ENCODE data around the gene ZNF248.
"Not testable (repeated sequence)": the region's sequence is repeated elsewhere in the genome, so short reads cannot be mapped to it uniquely, and the experiment has no call there.

The ZNF248 gene

GRCh38 chr10:37857287-37858211 is at the start of gene ZNF248:
Gene ZNF248, minus strand, starts transcription at chr10:37857610. Its CDS starts 1,300 bp downstream, at chr10:37856310.
- peak; percentile 79 for DNase-seq

GRCh38 chr10:37906382-37906781 is 49.0 kb upstream of the ZNF248 start:
- no peak for DNase-seq

- no peak for DNase-seq
Observed at GRCh38 chr10:37896436-37896835, 39.0 kb upstream of the ZNF248 start.

- no peak for DNase-seq
Observed at GRCh38 chr10:37895674-37896073, 38.3 kb upstream of the ZNF248 start.

GRCh38 chr10:37885850-37886249 is 28.4 kb upstream of the ZNF248 start:
- no peak for DNase-seq

GRCh38 chr10:37872955-37873354 is 15.5 kb upstream of the ZNF248 start:
- DNase-seq = no peak

- DNase-seq = no peak
Observed at GRCh38 chr10:37872283-37872682, 14.9 kb upstream of the ZNF248 start.

- DNase-seq = no peak
Observed at GRCh38 chr10:37871568-37872251, 14.3 kb upstream of the ZNF248 start.

GRCh38 chr10:37871143-37871542 is 13.7 kb upstream of the ZNF248 start:
- DNase-seq = no peak

- no peak for DNase-seq
Observed at GRCh38 chr10:37868796-37869195, 11.4 kb upstream of the ZNF248 start.

- DNase-seq = no peak
Observed at GRCh38 chr10:37865957-37866803, 8.8 kb upstream of the ZNF248 start.

- DNase-seq = no peak
Observed at GRCh38 chr10:37865264-37865663, 7.9 kb upstream of the ZNF248 start.

- peak; percentile 59 for DNase-seq
Observed at GRCh38 chr10:37860494-37861190, 3.2 kb upstream of the ZNF248 start.

GRCh38 chr10:37859270-37859669 is 1.9 kb upstream of the ZNF248 start:
- not testable (repeated sequence) for DNase-seq

- no peak for DNase-seq
Observed at GRCh38 chr10:37856881-37857286, 526 bp downstream of the ZNF248 start.

- no peak for DNase-seq
Observed at GRCh38 chr10:37855636-37856035, 1.8 kb downstream of the ZNF248 start.

GRCh38 chr10:37854626-37855025 is 2.8 kb downstream of the ZNF248 start:
- no peak for DNase-seq

- DNase-seq = no peak
Observed at GRCh38 chr10:37844644-37845043, 12.8 kb downstream of the ZNF248 start.

- DNase-seq = no peak
Observed at GRCh38 chr10:37839243-37839642, 18.2 kb downstream of the ZNF248 start.

- no peak for DNase-seq
Observed at GRCh38 chr10:37831495-37832333, 25.7 kb downstream of the ZNF248 start.

- DNase-seq = no peak
Observed at GRCh38 chr10:37826806-37827205, 30.6 kb downstream of the ZNF248 start.

Data from T1000 (cell line).